A549 treated with ZK216348 at 1 μM for 4 hours (cell line): ENCODE measurements around the gene SLC2A2. TPM values are rescaled to one million over a fixed set of nuclear protein-coding genes. Genes with fewer than 3 reads are reported as not detected.

Experiments used
- total RNA-seq: library from RNA; stranded (reverse); fragments of 200-300 nt; extraction: Qiagen RNA extraction; gene quantifications from 5 replicates; pipeline ENCODE4 v1.2.3, GENCODE V29; 2022; ENCODE audit warnings: low read depth

SLC2A2 gene
- total RNA-seq: not detected in 5 replicates

DNA sequence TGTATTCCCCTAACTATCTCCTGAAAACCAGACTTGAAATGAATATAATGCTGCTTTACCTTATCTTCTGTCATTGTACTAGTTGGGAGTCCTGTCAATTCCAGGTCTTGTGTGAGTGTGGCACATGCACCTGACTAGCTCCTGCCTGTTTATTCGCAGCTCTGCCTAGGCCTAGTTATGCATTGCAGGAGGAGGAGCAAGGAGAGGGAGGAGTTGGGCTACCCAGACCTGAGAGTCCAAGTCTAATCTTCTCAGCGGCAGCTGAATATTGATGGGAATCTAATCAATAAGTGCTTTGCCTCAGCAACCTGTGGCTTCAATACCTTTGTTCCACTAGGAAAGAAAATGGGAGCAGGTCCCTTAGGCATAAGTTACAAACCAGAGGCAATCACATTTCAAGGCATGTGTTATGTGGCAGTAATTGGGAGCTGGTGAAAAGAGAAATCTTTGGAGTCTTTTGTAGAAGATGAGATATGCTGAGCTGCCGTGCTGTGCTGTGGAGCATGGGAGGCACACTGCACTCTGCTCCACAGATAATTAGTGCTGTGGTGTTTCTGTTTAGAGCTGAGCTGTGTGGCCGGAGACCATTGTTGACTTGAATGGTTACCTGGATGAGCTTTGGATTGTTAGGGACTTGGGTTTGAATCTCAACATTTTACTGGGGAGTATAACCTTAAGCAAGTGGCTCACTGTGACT lies at the start of gene SLC2A2:
Gene SLC2A2 (minus strand): TSS at position 124 of the 697 bp plus-strand sequence. CDS start 50 bp downstream, at position 74.

Other genes starting within 250 kb of the SLC2A2 start
- gene RPL22L1, start 156.5 kb downstream of the SLC2A2 start, total RNA-seq: 214 to 341 TPM (median 259 TPM) in 5 replicates
- gene EIF5A2, start 118.1 kb downstream of the SLC2A2 start, total RNA-seq: 10.3 to 15.6 TPM (median 13.9 TPM) in 5 replicates